ENCODE measurements around the gene SLC6A13. TPM values are rescaled to one million over a fixed set of nuclear protein-coding genes. Genes with fewer than 3 reads are reported as not detected.

SLC6A13 gene
- total RNA-seq, 1 donor = not detected

DNA sequence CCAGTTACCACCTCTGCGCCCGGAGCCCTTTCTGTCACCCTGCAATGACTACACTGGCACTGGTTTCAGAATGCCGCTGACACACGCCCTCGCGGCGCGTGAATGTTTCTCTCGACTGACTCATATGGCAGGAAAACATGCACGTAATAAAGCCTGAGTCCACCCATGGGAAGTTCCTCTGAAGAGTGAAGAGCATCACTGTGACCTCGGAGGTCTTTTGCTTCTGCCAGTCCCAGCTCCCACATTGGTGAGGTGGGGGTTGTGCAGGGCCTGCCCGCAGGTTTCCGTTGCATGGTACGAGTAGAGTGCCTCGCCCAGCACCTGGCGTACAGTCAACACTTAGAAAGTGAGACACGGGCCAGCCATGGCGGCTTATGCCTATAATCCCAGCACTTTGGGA lies 37.6 kb downstream of the SLC6A13 start:
- DNase-seq (ENCODE audit: low read depth) = no peak
- no peak overlapping the region for H3K4me3 ChIP-seq (ENCODE audit: low read depth, low read length)
- TF ChIP-seq, protein P1, sequence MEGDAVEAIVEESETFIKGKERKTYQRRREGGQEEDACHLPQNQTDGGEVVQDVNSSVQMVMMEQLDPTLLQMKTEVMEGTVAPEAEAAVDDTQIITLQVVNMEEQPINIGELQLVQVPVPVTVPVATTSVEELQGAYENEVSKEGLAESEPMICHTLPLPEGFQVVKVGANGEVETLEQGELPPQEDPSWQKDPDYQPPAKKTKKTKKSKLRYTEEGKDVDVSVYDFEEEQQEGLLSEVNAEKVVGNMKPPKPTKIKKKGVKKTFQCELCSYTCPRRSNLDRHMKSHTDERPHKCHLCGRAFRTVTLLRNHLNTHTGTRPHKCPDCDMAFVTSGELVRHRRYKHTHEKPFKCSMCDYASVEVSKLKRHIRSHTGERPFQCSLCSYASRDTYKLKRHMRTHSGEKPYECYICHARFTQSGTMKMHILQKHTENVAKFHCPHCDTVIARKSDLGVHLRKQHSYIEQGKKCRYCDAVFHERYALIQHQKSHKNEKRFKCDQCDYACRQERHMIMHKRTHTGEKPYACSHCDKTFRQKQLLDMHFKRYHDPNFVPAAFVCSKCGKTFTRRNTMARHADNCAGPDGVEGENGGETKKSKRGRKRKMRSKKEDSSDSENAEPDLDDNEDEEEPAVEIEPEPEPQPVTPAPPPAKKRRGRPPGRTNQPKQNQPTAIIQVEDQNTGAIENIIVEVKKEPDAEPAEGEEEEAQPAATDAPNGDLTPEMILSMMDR (IDR thresholded peaks at IDR 0.05; ENCODE audit: insufficient read depth, low read length) = no peak

DNA sequence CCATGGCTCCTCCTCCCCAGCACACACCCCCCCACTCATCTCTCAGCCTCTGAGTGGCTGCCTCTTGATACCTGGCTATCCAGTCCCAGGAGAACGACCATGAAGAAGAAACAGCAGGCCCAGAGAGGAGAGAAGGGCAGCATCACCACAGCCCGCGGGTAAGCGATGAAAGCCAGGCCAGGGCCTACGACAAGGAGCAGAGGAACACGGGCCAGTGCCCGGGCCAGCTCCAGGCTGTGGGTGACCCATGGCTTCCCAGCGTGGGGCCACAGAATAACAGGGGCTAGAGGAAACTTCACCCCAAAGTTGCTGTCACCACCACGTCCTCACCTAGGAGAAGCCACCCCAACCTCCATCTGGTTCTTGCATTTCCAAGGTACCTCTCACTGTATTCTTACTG lies 38.3 kb downstream of the SLC6A13 start:
- TF ChIP-seq, protein P1 (IDR thresholded peaks at IDR 0.05; ENCODE audit: insufficient read depth, low read length) = no peak
- no peak overlapping the region for H3K4me3 ChIP-seq (ENCODE audit: low read depth, low read length)
- DNase-seq (ENCODE audit: low read depth) = no peak

DNA sequence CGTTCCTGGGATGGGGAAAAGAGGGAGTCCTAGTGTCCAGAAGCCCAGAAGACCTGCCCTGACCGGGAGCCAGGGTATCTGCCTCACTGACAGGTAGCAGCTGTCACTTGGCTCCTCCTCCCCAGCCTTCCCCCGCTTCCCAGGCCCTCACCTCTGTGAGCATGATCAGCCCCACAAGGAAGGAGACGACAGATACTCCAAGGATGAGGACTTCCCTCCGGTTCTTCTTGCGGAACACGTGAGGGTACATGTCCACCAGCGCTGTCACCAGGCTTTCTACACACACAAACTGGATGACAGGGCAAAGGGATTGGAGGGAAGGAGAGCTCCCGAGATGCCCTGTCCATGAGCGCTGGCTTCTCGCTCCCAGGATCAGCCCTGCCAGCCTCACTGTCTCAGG lies 38.8 kb downstream of the SLC6A13 start:
- TF ChIP-seq, protein P1 (IDR thresholded peaks at IDR 0.05; ENCODE audit: insufficient read depth, low read length) = no peak
- no peak overlapping the region for H3K4me3 ChIP-seq (ENCODE audit: low read depth, low read length)
- no peak for DNase-seq (ENCODE audit: low read depth)

DNA sequence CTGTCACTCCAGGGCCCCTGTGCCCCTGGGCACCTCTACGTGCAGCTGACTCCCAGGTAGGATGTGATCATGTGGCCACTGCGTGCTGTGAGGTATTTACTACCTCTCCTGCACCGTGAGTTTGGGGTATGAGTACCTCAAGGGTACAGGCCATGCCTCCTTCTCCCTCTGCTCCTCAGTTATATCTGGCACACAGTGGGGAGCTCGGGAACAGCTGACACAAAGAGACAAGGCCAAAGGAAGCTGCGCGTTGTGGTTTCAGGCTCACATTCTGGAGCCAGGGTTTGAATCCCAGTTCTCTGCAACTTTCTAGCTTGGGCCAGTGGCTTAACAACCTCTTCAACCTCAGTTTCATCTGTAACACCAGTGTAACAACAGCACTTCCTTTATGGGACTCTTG lies 40.9 kb downstream of the SLC6A13 start:
- no peak for DNase-seq (ENCODE audit: low read depth)
- no peak overlapping the region for H3K4me3 ChIP-seq (ENCODE audit: low read depth, low read length)
- TF ChIP-seq, protein P1 (IDR thresholded peaks at IDR 0.05; ENCODE audit: insufficient read depth, low read length) = no peak

DNA sequence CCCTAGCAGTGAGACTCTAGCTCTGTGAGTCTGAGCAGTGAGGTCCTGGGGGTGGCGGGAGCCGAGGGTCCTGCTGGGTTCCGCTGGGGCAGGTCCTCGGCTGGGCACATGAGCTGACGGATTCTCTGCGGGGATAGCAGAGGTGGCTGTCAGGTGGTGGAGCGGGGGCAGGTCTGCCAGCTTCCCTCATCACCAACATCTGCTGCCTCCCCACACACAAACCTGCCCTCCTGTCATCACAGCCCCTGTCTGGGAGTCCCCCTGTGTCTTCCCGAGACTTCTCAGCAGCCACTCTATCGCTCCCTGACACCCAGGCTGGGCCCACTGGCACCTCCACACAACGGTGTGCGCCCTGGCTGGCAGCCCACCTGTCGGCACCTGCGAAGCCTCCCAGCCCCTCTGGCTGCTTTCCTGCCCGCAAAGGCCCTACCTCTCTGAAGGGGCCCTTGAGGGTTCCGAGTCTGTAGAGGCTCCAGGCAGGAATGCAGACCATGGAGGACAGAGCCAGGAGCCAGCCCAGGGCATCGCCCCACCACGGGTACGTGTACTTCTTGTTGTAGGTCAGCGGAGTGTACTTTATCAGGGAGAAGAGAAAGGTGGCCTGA lies 41.6 kb downstream of the SLC6A13 start:
- no peak overlapping the region for H3K4me3 ChIP-seq (ENCODE audit: low read depth, low read length)
- no peak for DNase-seq (ENCODE audit: low read depth)
- TF ChIP-seq, protein P1 (IDR thresholded peaks at IDR 0.05; ENCODE audit: insufficient read depth, low read length) = no peak

DNA sequence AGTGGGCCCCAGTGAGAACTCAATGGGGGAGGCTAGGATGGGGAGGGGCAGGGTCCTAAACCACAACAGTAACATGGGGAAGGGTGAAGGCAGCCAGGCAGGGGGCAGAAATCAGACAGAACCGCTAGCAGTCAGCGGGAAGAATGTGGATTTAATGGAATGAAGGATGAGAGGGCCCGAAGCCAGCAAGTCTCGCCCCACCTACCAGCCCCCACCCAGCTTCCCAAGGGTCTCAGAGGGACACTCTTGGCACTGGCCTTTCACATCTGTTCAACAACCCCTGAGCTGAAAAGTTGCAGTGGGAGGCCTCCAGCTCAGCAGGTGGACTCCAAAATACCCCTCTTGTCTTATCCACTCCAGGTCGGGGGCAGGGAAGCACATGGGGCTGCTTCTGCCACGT lies 42.1 kb downstream of the SLC6A13 start:
- TF ChIP-seq, protein P1 (IDR thresholded peaks at IDR 0.05; ENCODE audit: insufficient read depth, low read length) = no peak
- H3K4me3 ChIP-seq (ENCODE audit: low read depth, low read length) = no peak overlapping the region
- no peak for DNase-seq (ENCODE audit: low read depth)

DNA sequence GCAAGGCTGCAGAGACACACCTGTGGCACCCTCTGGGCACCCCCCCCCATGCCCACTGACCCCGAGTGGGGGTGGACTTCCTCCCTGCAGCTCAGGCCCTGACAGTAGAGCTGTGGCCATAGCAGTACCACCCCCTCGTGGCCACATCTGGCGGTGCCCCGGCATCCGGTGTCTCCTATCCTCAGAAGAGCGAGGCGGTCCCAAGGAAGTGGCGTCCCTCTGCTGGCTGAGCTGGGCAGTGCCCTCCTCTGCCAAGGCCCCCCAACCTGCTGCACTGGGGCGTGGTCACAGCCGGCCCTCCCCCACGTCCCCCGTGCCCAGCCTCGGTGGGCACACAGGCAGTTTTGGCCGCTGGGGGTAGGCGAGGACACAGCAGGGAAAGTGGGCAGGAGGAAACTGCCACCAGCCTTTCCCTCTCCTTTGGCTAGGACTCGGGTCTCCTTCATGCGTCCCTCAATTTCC lies 42.7 kb downstream of the SLC6A13 start:
- DNase-seq (ENCODE audit: low read depth) = peak; percentile 10
- TF ChIP-seq, protein P1 (IDR thresholded peaks at IDR 0.05; ENCODE audit: insufficient read depth, low read length) = peak; percentile 52
- H3K4me3 ChIP-seq (ENCODE audit: low read depth, low read length) = no peak overlapping the region

All from fibroblast of the aortic adventitia (primary cell).